Measurements from ENCODE around the gene ITGA3.

- TF ChIP-seq POLR2A (IDR thresholded peaks at IDR 0.05), result no peak
- TF ChIP-seq, protein P1, sequence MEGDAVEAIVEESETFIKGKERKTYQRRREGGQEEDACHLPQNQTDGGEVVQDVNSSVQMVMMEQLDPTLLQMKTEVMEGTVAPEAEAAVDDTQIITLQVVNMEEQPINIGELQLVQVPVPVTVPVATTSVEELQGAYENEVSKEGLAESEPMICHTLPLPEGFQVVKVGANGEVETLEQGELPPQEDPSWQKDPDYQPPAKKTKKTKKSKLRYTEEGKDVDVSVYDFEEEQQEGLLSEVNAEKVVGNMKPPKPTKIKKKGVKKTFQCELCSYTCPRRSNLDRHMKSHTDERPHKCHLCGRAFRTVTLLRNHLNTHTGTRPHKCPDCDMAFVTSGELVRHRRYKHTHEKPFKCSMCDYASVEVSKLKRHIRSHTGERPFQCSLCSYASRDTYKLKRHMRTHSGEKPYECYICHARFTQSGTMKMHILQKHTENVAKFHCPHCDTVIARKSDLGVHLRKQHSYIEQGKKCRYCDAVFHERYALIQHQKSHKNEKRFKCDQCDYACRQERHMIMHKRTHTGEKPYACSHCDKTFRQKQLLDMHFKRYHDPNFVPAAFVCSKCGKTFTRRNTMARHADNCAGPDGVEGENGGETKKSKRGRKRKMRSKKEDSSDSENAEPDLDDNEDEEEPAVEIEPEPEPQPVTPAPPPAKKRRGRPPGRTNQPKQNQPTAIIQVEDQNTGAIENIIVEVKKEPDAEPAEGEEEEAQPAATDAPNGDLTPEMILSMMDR (IDR thresholded peaks at IDR 0.05), result no peak
These were observed 9.2 kb upstream of the ITGA3 start for GRCh38 chr17:50046667-50047066.

Data from thyroid gland (tissue), 4 donors.